GM21717 (cell line): Measurements from ENCODE around the gene TRUB1.
A peak's percentile ranks its signal among the peaks of the same experiment; 100 is the strongest.
"Not testable (repeated sequence)": the region's sequence is repeated elsewhere in the genome, so short reads cannot be mapped to it uniquely, and the experiment has no call there.

Experiments
- ATAC-seq: cut with Tn5 transposase; IDR thresholded peaks from one replicate; pipeline ENCODE4 v1.9.1; 2021; ENCODE audit warnings: mild to moderate bottlenecking, moderate library complexity; ENCODE audit not compliant: unreplicated experiment

TRUB1 gene

GRCh38 chr10:114937962-114938855 is at the start of gene TRUB1:
Gene TRUB1, plus strand, starts transcription at chr10:114938195. Its CDS starts 59 bp downstream, at chr10:114938254.
- ATAC-seq, result peak; percentile 100

- ATAC-seq, result no peak
Observed at GRCh38 chr10:114893251-114893650, 44.7 kb upstream of the TRUB1 start.

GRCh38 chr10:114894911-114895310 is 43.1 kb upstream of the TRUB1 start:
- no peak for ATAC-seq

- not testable (repeated sequence) for ATAC-seq
Observed at GRCh38 chr10:114897011-114897410, 41.0 kb upstream of the TRUB1 start.

DNA sequence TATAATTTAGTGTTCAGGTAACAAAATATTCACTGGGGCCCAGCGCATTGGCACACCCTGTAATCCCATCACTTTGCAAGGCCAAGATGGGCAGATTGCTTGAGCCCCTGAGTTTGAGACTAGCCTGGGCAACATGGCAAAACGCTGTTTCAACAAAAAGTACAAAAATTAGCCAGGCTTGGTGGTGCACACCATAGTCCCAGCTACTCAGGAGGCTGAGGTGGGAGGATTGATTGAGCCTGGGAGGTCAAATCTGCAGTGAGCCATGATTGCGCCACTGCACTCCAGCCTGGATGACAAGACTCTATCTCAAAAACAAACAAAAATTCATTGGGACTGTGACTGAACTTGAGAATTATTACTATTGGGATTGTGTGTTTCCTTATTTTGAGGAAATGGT is 40.4 kb upstream of the TRUB1 start:
- no peak for ATAC-seq

- no peak for ATAC-seq
Observed at GRCh38 chr10:114899982-114900381, 38.0 kb upstream of the TRUB1 start.

DNA sequence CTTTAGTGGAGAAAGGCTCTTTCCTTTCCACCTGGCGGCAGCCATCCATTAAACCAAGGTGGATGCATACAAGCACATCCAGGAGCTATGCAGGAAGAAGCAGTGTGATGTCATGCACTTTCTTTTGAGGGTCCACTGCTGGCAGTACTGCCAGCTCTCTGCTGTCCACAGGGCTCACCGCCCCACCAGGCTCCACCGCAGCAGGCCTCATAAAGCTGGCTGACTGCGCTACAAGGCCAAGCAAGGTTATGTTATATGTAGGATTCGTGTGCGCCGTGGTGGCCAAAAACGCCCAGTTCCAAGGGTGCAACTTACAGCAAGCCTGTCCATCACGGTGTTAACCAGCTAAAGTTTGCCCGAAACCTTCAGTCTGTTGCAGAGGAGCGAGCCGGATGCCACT is 37.3 kb upstream of the TRUB1 start:
- no peak for ATAC-seq

DNA sequence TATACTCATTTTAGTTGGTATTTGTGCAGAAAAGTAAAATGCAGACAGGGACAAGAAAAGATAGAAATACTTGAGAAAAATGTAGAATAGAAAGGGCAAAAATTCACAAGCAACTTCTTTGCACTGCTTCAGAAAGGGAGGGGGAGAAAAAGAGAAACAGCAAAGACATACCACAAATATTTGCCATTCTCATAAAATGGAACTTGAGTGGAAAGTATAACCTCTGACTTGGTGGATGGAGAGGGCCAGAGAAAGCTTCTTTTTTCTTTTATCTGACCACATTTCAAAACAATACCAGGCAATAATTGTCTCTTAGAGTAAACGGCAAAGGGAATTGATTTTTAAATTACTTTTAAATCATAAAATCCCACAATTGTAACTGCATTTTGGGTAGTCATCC is 35.8 kb upstream of the TRUB1 start:
- no peak for ATAC-seq

DNA sequence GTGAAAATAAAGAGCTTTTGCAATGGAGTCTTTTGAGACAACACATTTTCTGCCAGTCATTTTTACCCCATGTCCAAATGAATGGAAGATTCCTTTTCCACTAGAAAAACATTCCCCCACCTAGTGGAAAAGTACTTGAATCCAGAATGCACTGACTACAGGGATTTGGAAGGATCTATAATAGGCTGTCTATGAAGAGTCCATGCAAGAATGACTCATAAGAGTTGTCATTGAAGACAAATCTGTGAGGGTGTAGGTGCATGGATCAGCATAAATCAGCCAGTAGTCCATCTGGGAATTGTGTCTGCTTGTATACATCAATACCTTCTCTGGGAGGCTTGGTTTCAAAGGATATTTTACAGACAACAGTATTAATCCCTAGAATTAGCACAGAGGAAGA is 32.5 kb upstream of the TRUB1 start:
- no peak for ATAC-seq

GRCh38 chr10:114906981-114907380 is 31.0 kb upstream of the TRUB1 start:
- no peak for ATAC-seq

GRCh38 chr10:114908896-114909295 is 29.1 kb upstream of the TRUB1 start:
- no peak for ATAC-seq

- peak; percentile 70 for ATAC-seq
Observed at GRCh38 chr10:114911052-114911711, 26.8 kb upstream of the TRUB1 start.

GRCh38 chr10:114911801-114912469 is 26.1 kb upstream of the TRUB1 start:
- no peak for ATAC-seq

- ATAC-seq, result no peak
Observed at GRCh38 chr10:114912470-114912859, 25.5 kb upstream of the TRUB1 start.

DNA sequence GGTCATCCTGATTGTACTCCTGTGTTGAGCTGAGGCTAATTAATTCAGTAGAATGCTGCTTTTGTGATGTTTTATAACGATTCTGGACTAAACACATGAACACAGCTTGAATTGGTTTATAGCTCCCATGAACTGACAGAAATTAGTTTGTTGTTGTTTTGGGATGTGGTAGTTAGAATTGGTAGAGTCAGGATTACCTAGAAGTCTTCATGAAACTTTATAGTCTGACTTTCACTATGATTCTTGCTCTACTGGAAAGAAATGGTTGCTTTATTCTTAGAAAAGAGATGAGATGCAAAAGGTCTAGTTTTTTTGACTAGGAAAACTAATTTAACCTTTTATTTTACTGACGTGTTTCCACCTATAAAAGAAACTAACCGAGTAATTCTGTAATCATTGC is 23.4 kb upstream of the TRUB1 start:
- ATAC-seq, result no peak

DNA sequence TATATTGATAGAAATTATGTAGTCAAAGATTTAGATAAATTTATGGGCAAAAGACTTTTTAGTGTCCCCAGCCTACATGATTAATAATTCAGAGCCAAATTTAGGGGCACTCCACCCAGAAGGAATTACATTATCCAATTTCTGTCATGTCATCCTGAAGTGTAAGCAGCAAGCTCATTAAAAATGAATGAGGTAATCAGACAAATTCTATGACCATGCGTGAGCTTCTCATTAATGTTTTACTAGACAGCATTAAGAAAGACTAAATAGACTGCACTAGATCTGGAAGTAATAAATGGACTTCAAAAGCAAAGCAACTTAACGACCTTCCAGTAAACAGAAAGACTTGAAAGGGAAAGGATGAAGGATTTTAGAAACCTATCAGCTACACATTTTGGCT is 22.7 kb upstream of the TRUB1 start:
- ATAC-seq, result no peak

GRCh38 chr10:114916653-114917052 is 21.3 kb upstream of the TRUB1 start:
- ATAC-seq, result no peak

DNA sequence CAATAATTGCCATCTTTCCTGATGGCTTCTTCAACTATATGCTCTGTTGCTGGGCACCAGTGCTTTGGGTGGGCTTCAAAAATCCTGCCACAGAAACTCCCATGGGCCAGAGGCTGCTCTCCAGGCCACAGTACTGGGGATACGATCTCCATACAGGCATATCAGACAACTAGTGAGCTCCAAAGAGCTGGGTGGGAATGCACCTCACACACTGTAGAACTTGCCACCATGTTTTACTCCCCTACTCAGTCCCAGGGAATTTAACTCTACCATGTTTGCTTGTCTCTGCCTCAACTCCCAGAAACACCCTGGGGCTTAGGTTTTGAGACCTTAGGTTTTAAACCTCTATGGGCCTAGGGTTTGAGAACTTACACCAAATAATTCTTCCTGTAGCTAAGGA is 20.5 kb upstream of the TRUB1 start:
- ATAC-seq, result no peak

DNA sequence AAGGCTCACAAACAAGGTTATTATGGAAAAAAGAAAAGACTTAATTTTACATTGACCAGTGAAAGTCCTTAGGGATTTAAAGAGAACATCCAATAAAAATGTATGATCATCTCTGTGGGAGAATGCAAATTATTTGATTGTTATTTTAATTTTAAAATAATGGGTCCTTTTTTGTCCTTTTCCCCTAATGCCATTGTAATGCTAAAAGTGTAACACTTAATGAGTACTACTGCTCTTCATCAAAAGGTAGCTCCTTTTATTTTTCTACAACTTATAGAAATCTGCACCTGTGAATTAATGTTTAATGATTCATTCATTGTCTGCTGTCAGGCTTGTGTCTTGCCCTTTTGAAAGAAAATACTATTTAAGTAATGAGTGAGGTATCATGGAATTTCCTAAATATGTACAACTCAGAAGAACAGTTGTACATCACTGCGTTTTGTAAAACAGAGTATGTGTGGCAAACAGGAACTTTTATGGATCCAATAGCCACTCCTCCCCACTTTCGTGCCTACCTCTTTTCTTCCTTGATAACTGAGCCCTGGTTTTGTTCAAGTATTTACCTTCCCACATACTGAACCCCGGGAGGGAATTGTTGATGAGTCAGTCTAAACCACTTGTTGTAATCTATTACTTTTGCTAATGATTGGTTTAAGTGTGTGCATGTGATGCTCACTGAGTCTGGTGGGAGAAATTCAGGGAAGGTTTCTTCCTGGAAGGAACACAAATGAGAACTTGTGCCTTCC is 19.9 kb upstream of the TRUB1 start:
- ATAC-seq, result no peak

- no peak for ATAC-seq
Observed at GRCh38 chr10:114920459-114920858, 17.5 kb upstream of the TRUB1 start.

- no peak for ATAC-seq
Observed at GRCh38 chr10:114922003-114922402, 16.0 kb upstream of the TRUB1 start.
